Measurements from ENCODE around the gene PARD6G. TPM values are rescaled to one million over a fixed set of nuclear protein-coding genes. Genes with fewer than 3 reads are reported as not detected.

Gene PARD6G
- total RNA-seq, 1 experiment from 2014 or later: 1.5 TPM

- Mint-ChIP-seq H3K36me3 (ENCODE audit: insufficient read depth, unreplicated experiment) (peaks cover 9% of the 10 kb centered on the region), H3K27me3 (ENCODE audit: unreplicated experiment) (no peaks in the 10 kb centered on the region), H3K4me1 (ENCODE audit: low read depth, unreplicated experiment) (no peaks in the 10 kb centered on the region), H3K4me3 (ENCODE audit: low read depth, unreplicated experiment) (no peak overlapping the region), H3K9me3 (ENCODE audit: low read depth, unreplicated experiment) (no peaks in the 10 kb centered on the region), H3K27ac (ENCODE audit: unreplicated experiment) (no peak overlapping the region)
- no TSS peak for BruUV-seq (replicated peaks)
- intact Hi-C loops (cut with micrococcal nuclease; ENCODE audit: unreplicated experiment): no loop called here
- DNase-seq: no peak
- CTCF ChIA-PET: no interaction called here
- TF ChIP-seq, protein P1, sequence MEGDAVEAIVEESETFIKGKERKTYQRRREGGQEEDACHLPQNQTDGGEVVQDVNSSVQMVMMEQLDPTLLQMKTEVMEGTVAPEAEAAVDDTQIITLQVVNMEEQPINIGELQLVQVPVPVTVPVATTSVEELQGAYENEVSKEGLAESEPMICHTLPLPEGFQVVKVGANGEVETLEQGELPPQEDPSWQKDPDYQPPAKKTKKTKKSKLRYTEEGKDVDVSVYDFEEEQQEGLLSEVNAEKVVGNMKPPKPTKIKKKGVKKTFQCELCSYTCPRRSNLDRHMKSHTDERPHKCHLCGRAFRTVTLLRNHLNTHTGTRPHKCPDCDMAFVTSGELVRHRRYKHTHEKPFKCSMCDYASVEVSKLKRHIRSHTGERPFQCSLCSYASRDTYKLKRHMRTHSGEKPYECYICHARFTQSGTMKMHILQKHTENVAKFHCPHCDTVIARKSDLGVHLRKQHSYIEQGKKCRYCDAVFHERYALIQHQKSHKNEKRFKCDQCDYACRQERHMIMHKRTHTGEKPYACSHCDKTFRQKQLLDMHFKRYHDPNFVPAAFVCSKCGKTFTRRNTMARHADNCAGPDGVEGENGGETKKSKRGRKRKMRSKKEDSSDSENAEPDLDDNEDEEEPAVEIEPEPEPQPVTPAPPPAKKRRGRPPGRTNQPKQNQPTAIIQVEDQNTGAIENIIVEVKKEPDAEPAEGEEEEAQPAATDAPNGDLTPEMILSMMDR (IDR thresholded peaks at IDR 0.05; ENCODE audit: unreplicated experiment): no peak
These were observed 84.1 kb downstream of the PARD6G start for GRCh38 chr18:80163183-80163582.

- TF ChIP-seq, protein P1 (IDR thresholded peaks at IDR 0.05; ENCODE audit: unreplicated experiment): no peak
- H3K4me1 Mint-ChIP-seq (ENCODE audit: low read depth, unreplicated experiment): no peaks in the 10 kb centered on the region
- H3K36me3 Mint-ChIP-seq (ENCODE audit: insufficient read depth, unreplicated experiment): peaks cover 8% of the 10 kb centered on the region
- no peak overlapping the region for H3K4me3 Mint-ChIP-seq (ENCODE audit: low read depth, unreplicated experiment)
- no TSS peak for BruUV-seq (replicated peaks)
- CTCF ChIA-PET: no interaction called here
- DNase-seq: no peak
- H3K9me3 Mint-ChIP-seq (ENCODE audit: low read depth, unreplicated experiment): no peaks in the 10 kb centered on the region
- intact Hi-C loops (cut with micrococcal nuclease; ENCODE audit: unreplicated experiment): no loop called here
- no peaks in the 10 kb centered on the region for H3K27me3 Mint-ChIP-seq (ENCODE audit: unreplicated experiment)
- no peak overlapping the region for H3K27ac Mint-ChIP-seq (ENCODE audit: unreplicated experiment)
These were observed 85.4 kb downstream of the PARD6G start for GRCh38 chr18:80161781-80162417.

DNA sequence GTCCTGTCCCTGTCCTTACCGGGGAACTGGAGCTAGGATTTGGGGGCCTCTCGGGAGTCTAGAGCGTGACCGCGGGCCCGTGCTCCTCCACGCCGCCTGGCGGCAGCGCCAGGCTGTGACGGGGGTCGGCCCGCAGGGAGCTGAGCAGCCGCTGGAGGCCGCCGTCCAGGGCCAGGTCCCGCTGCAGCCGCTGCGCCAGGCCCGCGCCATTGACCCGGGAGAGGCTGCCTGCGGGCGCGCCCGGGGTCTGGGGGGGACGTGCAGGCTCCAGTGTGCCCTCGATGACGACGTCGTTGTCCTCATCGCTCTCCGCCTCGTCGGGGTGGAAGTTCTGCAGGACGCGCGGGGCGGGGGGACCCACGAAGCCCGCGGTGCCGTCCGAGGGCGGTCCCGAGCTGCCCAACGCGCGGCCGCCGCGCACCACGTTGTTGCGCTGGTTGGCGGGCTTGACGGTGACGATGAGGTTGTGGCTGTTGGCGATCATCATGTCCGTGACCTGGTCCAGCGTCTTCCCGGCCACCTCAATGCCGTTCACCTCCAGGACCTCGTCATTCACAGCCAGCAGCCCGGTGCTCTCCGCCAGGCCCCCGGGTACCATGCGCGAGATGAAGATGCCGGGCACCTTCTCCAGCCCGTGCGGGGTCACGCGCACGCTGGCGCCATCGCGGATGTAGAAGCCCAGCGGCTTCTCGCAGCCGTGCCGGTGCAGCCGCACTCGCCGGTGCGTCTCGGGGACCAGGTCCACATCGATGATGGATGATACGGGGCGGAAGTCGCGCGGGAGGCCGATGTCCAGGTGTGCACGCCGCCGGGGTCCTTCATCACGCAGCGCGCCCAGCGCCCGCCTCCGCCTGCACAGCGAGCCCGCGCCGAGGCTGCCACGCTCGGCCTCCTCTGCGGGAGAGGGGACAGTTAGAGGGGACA lies 87.3 kb downstream of the PARD6G start:
- Mint-ChIP-seq H3K4me1 (ENCODE audit: low read depth, unreplicated experiment) (no peaks in the 10 kb centered on the region), H3K9me3 (ENCODE audit: low read depth, unreplicated experiment) (no peaks in the 10 kb centered on the region), H3K4me3 (ENCODE audit: low read depth, unreplicated experiment) (no peak overlapping the region), H3K27me3 (ENCODE audit: unreplicated experiment) (no peaks in the 10 kb centered on the region), H3K27ac (ENCODE audit: unreplicated experiment) (no peak overlapping the region), H3K36me3 (ENCODE audit: insufficient read depth, unreplicated experiment) (peaks cover 5% of the 10 kb centered on the region)
- intact Hi-C loops (cut with micrococcal nuclease; ENCODE audit: unreplicated experiment): no loop called here
- no TSS peak for BruUV-seq (replicated peaks)
- TF ChIP-seq, protein P1 (IDR thresholded peaks at IDR 0.05; ENCODE audit: unreplicated experiment): no peak
- CTCF ChIA-PET: no interaction called here
- DNase-seq: no peak

DNA sequence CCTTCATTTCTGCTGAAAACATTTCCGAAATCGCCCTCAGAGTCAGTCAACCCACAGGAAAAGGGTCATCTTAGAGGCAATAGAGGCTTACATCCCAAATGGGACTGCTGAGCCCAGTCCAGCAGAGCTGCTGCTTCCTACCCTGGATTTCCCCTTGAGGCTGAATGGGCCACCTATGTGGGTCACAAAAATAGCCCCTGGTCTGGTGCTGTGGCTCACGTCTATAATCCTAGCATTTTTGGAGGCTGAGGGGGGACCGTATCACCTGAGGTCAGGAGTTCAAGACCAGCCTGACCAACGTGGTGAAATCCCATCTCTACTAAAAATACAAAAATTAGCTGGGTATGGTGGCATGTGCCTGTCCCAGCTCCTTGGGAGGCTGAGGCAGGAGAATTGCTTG lies 88.9 kb downstream of the PARD6G start:
- no peaks in the 10 kb centered on the region for H3K4me1 Mint-ChIP-seq (ENCODE audit: low read depth, unreplicated experiment)
- H3K27ac Mint-ChIP-seq (ENCODE audit: unreplicated experiment): no peak overlapping the region
- TF ChIP-seq, protein P1 (IDR thresholded peaks at IDR 0.05; ENCODE audit: unreplicated experiment): no peak
- peaks cover 5% of the 10 kb centered on the region for H3K36me3 Mint-ChIP-seq (ENCODE audit: insufficient read depth, unreplicated experiment)
- H3K4me3 Mint-ChIP-seq (ENCODE audit: low read depth, unreplicated experiment): no peak overlapping the region
- no peaks in the 10 kb centered on the region for H3K9me3 Mint-ChIP-seq (ENCODE audit: low read depth, unreplicated experiment)
- intact Hi-C loops (cut with micrococcal nuclease; ENCODE audit: unreplicated experiment): no loop called here
- CTCF ChIA-PET: interaction anchor here (0.6 kb wide), 1 partner anchor 913 kb away, joined by 6 read pairs; no protein-coding TSS in a partner anchor
- no peaks in the 10 kb centered on the region for H3K27me3 Mint-ChIP-seq (ENCODE audit: unreplicated experiment)
- DNase-seq: no peak
- BruUV-seq (replicated peaks): no TSS peak
